HEK293T (cell line): ENCODE results near the gene IGSF8.
"Not testable (repeated sequence)": the region's sequence is repeated elsewhere in the genome, so short reads cannot be mapped to it uniquely, and the experiment has no call there.

Source experiments
- CTCF ChIA-PET: fragments of 350-600 bp; formaldehyde crosslinking; extraction: SDS; loops from one replicate; lab custom pipeline; 2021; ENCODE audit warnings: antibody characterized with exemption, inconsistent platforms; lab: Yijun Ruan, JAX
- POLR2A ChIA-PET: fragments of 350-600 bp; formaldehyde crosslinking; extraction: SDS; loops from one replicate; lab custom pipeline; 2020; ENCODE audit warnings: antibody characterized with exemption, inconsistent platforms; lab: Yijun Ruan, JAX
- DNase-seq: peaks from one replicate; pipeline ENCODE4 v3.0.0; 2012; ENCODE audit warnings: mixed read lengths; ENCODE audit errors: extremely low spot score
- ARNT ChIP-seq: fragments of 450-650 bp; IDR thresholded peaks from 2 replicates; pipeline ENCODE4 v1.6.1; 2017; ENCODE audit warnings: mild to moderate bottlenecking
- BHLHE40 ChIP-seq: fragments of 450-650 bp; IDR thresholded peaks from 2 replicates; pipeline ENCODE4 v1.6.1; 2016; ENCODE audit warnings: mild to moderate bottlenecking, moderate library complexity, borderline replicate concordance
- CTBP1 ChIP-seq: fragments of 450-650 bp; IDR thresholded peaks from 2 replicates; pipeline ENCODE4 v1.6.1; 2016; ENCODE audit warnings: borderline replicate concordance
- ELF4 ChIP-seq: fragments of 450-650 bp; IDR thresholded peaks from 2 replicates; pipeline ENCODE4 v1.6.1; 2017; ENCODE audit warnings: antibody characterized with exemption
- FOXA1 ChIP-seq: fragments of 450-650 bp; IDR thresholded peaks from 2 replicates; pipeline ENCODE4 v1.6.1; 2016; ENCODE audit warnings: mild to moderate bottlenecking
- FOXK2 ChIP-seq: fragments of 450-650 bp; IDR thresholded peaks from 2 replicates; pipeline ENCODE4 v1.6.1; 2016; ENCODE audit warnings: mild to moderate bottlenecking
- FOXM1 ChIP-seq: fragments of 450-650 bp; IDR thresholded peaks from 2 replicates; pipeline ENCODE4 v1.6.1; 2017; ENCODE audit warnings: mild to moderate bottlenecking, borderline replicate concordance
- HDGF ChIP-seq: fragments of 450-650 bp; IDR thresholded peaks from 2 replicates; pipeline ENCODE4 v1.6.1; 2017; ENCODE audit warnings: antibody characterized with exemption, borderline replicate concordance
- L3MBTL2 ChIP-seq: fragments of 450-650 bp; conservative IDR thresholded peaks from 2 replicates; pipeline ENCODE4 v1.6.1; 2016; ENCODE audit warnings: mild to moderate bottlenecking
- LEF1 ChIP-seq: fragments of 450-650 bp; IDR thresholded peaks from 2 replicates; pipeline ENCODE4 v1.6.1; 2017; ENCODE audit warnings: mild to moderate bottlenecking, borderline replicate concordance
- NFRKB ChIP-seq: fragments of 450-650 bp; IDR thresholded peaks from 2 replicates; pipeline ENCODE4 v1.6.1; 2016; ENCODE audit warnings: mild to moderate bottlenecking, moderate library complexity
- SP1 ChIP-seq: fragments of 450-650 bp; IDR thresholded peaks from 2 replicates; pipeline ENCODE4 v1.6.1; 2017
- SUZ12 ChIP-seq: fragments of 450-650 bp; IDR thresholded peaks from 2 replicates; pipeline ENCODE4 v1.6.1; 2016; ENCODE audit warnings: mild to moderate bottlenecking
- TARDBP ChIP-seq: fragments of 450-650 bp; IDR thresholded peaks from 2 replicates; pipeline ENCODE4 v1.6.1; 2016
- ZNF384 ChIP-seq: fragments of 450-650 bp; IDR thresholded peaks from 2 replicates; pipeline ENCODE4 v1.6.1; 2016
- TF ChIP-seq, protein P1 (sequence below): fragments of 450-650 bp; IDR thresholded peaks from 2 replicates; pipeline ENCODE4 v1.6.1; 2016

IGSF8 gene

DNA sequence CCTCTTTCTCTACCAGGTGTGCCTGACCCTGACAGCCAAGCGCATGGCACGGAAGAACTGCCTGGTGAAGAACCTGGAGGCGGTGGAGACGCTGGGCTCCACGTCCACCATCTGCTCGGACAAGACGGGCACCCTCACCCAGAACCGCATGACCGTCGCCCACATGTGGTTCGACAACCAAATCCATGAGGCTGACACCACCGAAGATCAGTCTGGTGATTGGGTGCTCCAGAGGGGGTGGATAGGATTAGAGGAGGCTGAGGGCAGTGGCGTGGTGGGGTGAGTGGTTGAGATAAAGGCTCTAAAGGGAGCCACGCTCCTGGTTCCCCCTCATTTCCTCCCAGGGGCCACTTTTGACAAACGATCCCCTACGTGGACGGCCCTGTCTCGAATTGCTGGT is 30.2 kb upstream of the IGSF8 start:
- ChIA-PET POLR2A (no interaction called here), CTCF (no interaction called here)
- DNase-seq: no peak
- no peak for TF ChIP-seq SP1
- no peak for TF ChIP-seq CTBP1
- no peak for TF ChIP-seq HDGF
- no peak for TF ChIP-seq FOXK2
- TF ChIP-seq, protein P1, sequence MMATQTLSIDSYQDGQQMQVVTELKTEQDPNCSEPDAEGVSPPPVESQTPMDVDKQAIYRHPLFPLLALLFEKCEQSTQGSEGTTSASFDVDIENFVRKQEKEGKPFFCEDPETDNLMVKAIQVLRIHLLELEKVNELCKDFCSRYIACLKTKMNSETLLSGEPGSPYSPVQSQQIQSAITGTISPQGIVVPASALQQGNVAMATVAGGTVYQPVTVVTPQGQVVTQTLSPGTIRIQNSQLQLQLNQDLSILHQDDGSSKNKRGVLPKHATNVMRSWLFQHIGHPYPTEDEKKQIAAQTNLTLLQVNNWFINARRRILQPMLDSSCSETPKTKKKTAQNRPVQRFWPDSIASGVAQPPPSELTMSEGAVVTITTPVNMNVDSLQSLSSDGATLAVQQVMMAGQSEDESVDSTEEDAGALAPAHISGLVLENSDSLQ: no peak
- TF ChIP-seq LEF1: no peak
- TF ChIP-seq FOXA1: no peak
- no peak for TF ChIP-seq ZNF384
- TF ChIP-seq SUZ12: no peak
- no peak for TF ChIP-seq ELF4
- TF ChIP-seq NFRKB: no peak
- TF ChIP-seq ARNT: no peak
- no peak for TF ChIP-seq TARDBP
- TF ChIP-seq BHLHE40: no peak
- no peak for TF ChIP-seq L3MBTL2
- no peak for TF ChIP-seq FOXM1

DNA sequence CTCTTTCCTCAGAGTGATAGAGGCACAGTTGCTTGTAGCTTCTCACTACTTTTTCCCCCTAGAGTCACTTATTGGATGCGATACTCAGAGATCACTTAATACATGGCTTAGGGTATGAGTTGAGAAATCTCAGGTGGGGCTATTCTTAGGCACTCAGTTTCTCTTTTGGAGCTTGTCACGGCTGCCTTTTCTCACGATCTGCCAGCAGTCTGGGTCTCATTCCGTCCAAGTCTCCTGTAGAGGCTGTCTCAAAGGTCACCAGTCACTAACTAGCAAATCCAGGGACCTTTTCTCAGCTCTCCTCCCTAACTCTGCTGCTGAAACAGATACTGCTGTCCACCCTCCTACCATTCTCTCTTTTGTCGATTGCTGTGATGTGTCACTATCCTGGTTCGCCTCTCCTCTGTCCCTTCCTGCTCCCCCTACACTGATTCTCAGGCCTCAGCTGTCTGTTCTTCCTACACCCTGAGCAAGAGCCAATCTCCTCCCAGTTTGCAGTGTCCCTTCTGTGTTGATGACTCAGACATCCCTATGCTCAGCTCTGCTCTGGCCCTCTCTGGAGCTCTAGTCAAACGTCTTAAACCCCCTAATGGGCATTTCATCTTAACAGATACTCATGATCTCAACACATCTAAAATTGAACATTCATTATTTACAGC is 29.6 kb upstream of the IGSF8 start:
- CTCF ChIA-PET: no interaction called here
- DNase-seq: no peak
- POLR2A ChIA-PET: no interaction called here

DNA sequence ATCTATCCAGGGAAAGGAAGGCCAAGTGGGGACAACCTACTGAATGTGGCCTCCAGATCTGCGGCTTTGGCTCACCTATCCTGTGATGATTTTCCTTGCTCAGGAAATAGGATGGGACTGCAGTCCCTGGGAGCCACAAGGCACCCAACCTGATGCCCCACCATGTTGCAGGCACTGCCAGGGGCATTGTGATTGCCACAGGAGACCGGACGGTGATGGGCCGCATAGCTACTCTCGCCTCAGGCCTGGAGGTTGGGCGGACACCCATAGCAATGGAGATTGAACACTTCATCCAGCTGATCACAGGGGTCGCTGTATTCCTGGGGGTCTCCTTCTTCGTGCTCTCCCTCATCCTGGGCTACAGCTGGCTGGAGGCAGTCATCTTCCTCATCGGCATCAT is 29.0 kb upstream of the IGSF8 start:
- no peak for DNase-seq
- ChIA-PET POLR2A (no interaction called here), CTCF (interaction anchor here (0.6 kb wide), 1 partner anchor 337 kb away, joined by 3 read pairs; no protein-coding TSS in a partner anchor)
- TF ChIP-seq ZNF384: no peak
- TF ChIP-seq LEF1: no peak
- no peak for TF ChIP-seq CTBP1
- no peak for TF ChIP-seq FOXM1
- no peak for TF ChIP-seq NFRKB
- no peak for TF ChIP-seq HDGF
- no peak for TF ChIP-seq FOXK2
- TF ChIP-seq, protein P1: no peak
- TF ChIP-seq L3MBTL2: no peak
- TF ChIP-seq ELF4: no peak
- no peak for TF ChIP-seq ARNT
- no peak for TF ChIP-seq SUZ12
- TF ChIP-seq TARDBP: no peak
- TF ChIP-seq FOXA1: no peak
- no peak for TF ChIP-seq SP1
- no peak for TF ChIP-seq BHLHE40

More for the DNA sequence above, 29.6 kb upstream of the IGSF8 start:
- TF ChIP-seq FOXM1 (no peak), BHLHE40 (no peak), CTBP1 (no peak), FOXK2 (no peak), FOXA1 (no peak), SP1 (no peak), ARNT (no peak), ZNF384 (no peak), TARDBP (no peak), NFRKB (no peak), L3MBTL2 (no peak)
- TF ChIP-seq, protein P1: no peak

DNA sequence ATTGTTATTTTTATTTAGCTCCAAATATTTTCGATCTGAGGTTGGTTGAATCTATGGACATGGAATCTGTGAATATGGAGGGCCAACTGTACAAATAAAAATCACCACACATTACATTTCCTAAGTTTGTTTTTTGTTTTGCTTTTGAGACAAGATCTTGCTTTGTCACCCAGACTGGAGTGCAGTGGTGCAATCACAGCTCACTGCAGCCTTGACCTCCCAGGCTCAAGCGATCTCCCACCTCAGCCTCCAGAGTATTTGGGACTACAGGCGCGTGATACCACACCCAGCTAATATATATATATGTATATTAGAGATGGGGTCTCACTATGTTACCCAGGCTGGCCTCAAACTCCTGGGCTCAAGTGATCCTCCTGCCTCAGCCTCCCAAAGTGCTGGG is 27.9 kb upstream of the IGSF8 start:
- POLR2A ChIA-PET, CTCF ChIA-PET: not testable (repeated sequence)

DNA sequence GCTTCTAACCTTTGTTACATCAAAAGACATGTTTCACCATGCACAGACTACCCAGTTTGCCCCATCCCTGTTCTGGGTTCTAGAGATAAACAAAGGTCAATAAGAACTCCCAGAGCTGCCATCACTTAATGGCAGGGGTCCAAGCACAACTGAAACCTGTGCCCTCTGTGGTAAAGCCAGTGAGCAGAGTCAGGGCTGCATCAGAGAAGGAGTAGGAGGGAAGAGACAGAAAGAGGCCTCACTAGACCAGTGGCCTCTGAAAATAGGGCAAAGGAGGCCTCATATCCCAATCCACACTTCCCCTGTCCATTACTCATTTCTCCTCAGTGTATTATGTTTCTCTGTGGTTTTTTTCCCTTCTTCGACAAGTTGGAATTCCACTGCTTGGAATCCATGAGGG is 27.3 kb upstream of the IGSF8 start:
- POLR2A ChIA-PET: no interaction called here
- CTCF ChIA-PET: no interaction called here
- no peak for DNase-seq
- TF ChIP-seq ELF4: no peak
- TF ChIP-seq TARDBP: no peak
- TF ChIP-seq L3MBTL2: no peak
- no peak for TF ChIP-seq FOXK2
- no peak for TF ChIP-seq FOXA1
- no peak for TF ChIP-seq HDGF
- TF ChIP-seq SP1: no peak
- TF ChIP-seq LEF1: no peak
- no peak for TF ChIP-seq ZNF384
- no peak for TF ChIP-seq SUZ12

More for the DNA sequence above, 27.9 kb upstream of the IGSF8 start:
- DNase-seq: not testable (repeated sequence)

DNA sequence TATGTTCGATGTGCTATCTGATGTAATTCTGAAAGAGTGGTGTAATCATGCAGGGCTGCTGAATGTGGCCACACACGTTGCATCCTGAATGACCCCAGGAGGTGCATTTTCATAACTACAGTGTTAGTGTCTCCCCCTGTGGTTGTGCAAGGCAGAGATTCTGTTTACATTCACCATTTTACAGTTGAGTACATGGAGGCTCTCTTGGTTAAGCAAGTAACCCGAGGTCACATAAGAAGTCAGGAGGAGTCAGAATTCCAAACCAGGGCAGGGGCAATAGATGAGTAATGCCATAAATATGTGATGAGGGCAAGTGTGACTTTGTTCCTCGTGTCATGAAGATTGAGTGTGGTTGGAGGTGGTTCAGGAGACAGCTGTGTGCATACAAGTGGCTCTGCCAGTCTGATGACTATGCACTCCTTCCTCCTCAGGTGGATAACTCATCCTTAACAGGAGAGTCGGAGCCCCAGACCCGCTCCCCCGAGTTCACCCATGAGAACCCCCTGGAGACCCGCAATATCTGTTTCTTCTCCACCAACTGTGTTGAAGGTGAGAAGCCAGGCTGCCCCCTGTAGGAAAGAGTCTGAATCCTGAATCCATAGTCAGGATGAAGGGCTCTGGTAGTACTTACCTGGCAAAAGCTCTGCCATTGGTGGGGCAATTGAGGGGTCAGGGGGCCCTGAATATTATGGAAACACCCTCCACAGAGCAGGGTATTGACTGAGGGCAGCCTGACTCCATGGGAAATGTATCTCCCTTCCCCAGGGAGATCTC is 26.5 kb upstream of the IGSF8 start:
- POLR2A ChIA-PET: no interaction called here

More for the DNA sequence above, 26.5 kb upstream of the IGSF8 start:
- no peak for DNase-seq
- CTCF ChIA-PET: no interaction called here
- no peak for TF ChIP-seq SUZ12
- TF ChIP-seq HDGF: no peak
- TF ChIP-seq, protein P1: no peak
- TF ChIP-seq L3MBTL2: no peak
- TF ChIP-seq SP1: no peak
- no peak for TF ChIP-seq FOXK2
- TF ChIP-seq LEF1: no peak
- TF ChIP-seq FOXA1: no peak
- TF ChIP-seq FOXM1: no peak
- TF ChIP-seq ZNF384: no peak
- TF ChIP-seq ELF4: no peak
